HG03571 (cell line): ENCODE measurements around the gene PEF1.

ENCODE experiments used
- ATAC-seq: cut with Tn5 transposase; IDR thresholded peaks from one replicate; pipeline ENCODE4 v1.9.1; 2021; ENCODE audit not compliant: unreplicated experiment

PEF1 gene

GRCh38 chr1:31586376-31587327 is 58.0 kb downstream of the PEF1 start:
- no peak for ATAC-seq

- no peak for ATAC-seq
These were observed 58.8 kb downstream of the PEF1 start for GRCh38 chr1:31585736-31586365.

DNA sequence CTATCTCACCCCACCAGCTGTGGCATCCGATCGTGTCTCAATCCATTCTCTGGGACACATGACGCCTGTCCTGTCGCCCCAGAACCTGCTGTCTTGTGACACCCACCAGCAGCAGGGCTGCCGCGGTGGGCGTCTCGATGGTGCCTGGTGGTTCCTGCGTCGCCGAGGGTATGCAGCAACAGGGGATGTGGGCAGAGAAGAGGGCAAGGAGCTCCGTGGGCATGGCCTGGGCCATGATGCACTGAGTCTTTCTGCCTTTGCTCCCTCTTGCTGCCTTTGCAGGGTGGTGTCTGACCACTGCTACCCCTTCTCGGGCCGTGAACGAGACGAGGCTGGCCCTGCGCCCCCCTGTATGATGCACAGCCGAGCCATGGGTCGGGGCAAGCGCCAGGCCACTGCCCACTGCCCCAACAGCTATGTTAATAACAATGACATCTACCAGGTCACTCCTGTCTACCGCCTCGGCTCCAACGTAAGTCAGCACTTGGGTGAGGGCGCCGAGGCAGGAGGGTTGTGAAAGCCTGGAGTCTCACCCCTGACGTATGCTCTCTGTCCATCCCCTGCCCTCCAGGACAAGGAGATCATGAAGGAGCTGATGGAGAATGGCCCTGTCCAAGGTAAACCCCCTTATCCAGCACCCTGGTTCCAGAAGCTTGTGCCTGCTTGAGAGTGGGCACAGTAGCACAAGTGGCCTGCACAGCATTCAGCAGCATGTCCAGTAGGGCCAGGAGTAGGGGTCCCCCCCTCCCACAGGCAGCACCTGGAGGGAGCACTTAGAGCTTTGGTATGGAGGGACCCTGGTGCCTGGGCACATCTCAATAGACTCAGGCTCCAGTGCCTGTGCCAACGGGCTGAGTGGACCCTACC is 59.6 kb downstream of the PEF1 start:
- no peak for ATAC-seq

DNA sequence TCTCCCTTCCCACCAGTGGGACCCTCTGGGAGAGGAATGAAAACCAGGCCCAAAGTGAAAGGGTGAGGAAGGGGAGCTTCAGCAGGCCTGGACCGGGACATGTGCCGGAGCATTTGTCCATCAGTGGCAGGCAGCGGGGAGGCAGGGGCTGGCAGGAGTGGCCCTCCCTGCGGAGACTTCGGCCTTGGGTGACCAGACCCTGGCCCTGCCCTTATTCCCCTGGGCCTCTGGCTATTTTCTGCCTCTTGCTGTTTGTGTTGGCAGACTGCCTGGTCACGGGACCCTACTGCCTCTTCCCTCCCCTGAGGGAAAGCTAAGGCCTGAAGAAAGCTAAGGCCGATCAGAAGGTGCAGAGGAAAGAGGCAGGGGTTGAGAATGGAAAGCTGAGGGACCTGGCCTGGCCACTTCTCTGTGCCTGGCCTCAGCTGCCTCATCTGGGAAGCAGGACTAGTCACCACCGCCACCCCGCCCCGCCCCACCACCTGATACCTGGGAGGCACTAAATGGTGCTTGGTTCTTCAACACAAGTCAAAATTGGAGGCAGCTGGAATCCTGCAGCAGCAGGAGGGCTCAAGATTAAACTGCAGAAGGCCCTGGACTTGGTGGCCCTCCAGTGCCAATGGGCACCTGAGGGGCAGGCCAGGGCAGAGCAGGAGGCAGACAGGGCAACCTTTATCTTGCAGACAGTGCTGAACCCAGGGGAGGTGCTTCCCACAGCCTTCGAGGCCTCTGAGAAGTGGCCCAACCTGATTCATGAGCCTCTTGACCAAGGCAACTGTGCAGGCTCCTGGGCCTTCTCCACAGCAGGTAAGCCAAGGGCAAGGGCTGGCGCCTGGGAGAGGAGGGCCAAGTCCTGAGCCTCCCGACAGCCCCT is 60.4 kb downstream of the PEF1 start:
- no peak for ATAC-seq

GRCh38 chr1:31583082-31583994 is 61.3 kb downstream of the PEF1 start:
- ATAC-seq = no peak

GRCh38 chr1:31581821-31582810 is 62.6 kb downstream of the PEF1 start:
- ATAC-seq = no peak

DNA sequence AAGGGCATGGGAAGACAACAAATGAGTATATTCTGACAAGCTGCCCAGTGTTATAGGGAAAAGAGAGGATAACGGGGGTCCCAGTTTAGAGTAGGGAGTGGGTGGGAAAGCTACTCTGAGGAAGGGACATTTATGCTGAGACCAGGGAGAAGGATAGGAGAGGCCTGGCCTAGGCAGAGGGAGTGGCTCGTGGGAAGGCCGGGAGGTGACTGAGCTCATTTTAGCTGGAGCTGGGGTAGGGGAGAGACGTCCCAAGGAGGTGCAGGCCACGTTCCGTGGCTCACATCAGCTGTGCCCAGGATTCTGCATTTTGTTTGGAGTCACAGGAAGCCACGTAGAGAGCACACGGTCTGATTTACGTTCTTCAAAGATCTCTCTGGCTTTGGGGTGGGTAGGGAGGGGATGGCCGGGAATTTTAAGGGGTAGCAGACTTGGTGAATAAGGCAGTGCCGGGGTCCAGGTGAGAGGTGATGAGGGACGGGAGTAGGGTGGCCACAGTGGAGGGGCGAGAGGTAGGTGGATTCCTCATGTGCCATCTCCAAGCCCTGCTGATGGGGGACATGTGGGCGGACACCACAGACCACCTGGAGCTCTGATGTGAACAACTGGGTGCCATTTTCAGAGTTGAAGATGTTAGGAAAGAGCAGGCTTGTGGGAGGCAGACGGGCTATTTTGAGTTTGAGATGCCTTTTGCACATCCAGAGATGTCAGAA is 63.6 kb downstream of the PEF1 start:
- no peak for ATAC-seq

GRCh38 chr1:31580513-31580870 is 64.2 kb downstream of the PEF1 start:
- ATAC-seq = no peak
